ENCODE measurements around the gene P2RX5. TPM values are rescaled to one million over a fixed set of nuclear protein-coding genes. Genes with fewer than 3 reads are reported as not detected.
A peak's percentile ranks its signal among the peaks of the same experiment; 100 is the strongest.
"Not testable (repeated sequence)": the region's sequence is repeated elsewhere in the genome, so short reads cannot be mapped to it uniquely, and the experiment has no call there.

The P2RX5 gene, protein sequence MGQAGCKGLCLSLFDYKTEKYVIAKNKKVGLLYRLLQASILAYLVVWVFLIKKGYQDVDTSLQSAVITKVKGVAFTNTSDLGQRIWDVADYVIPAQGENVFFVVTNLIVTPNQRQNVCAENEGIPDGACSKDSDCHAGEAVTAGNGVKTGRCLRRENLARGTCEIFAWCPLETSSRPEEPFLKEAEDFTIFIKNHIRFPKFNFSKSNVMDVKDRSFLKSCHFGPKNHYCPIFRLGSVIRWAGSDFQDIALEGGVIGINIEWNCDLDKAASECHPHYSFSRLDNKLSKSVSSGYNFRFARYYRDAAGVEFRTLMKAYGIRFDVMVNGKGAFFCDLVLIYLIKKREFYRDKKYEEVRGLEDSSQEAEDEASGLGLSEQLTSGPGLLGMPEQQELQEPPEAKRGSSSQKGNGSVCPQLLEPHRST
- total RNA-seq: not detected

GRCh38 chr17:3695723-3696411, at the start of gene P2RX5:
Gene P2RX5 (minus strand): TSS chr17:3696155. CDS start chr17:3696005, 150 bp downstream.
- ATAC-seq (peak; percentile 63), DNase-seq (ENCODE audit: low spot score) (no peak)

DNA sequence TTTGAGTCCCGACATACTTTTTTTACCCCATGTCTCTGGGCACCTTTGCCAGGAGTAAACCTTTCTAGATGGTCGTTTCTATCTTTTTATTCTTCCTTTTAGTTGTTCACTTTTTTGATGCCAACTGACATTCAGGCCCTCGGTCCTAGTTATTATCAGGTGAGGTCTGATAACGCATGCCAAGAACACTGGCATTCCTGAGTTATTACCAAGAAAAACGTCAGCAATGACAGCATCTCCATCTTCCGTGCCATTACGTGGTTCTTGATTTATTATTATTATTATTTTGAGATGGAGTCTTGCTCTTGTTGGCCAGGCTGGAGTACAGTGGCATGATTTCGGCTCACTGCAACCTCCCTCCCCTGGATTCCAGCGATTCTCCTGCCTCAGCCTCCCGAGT, 49.1 kb upstream of the P2RX5 start:
- DNase-seq (ENCODE audit: low spot score) (no peak), ATAC-seq (no peak)

DNA sequence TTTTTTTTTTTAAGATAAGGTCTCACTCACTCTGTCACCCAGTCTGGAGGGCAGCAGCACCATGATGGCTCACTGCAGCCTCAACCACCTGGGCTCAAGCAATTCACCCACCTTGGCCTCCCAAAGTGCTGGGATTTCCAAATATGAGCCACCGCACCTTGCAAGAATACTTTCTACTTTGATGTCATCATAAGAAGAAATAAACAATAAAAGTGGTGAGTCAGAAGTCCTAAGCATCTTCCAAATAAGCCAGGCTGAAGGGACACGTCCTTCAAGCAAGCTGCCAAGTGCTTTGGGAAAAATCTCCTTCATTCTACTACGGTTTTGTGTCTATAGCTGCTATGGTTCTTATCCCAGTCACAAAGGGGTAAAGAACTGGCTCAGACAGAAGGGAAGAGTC, 48.1 kb upstream of the P2RX5 start:
- no peak for ATAC-seq
- no peak for DNase-seq (ENCODE audit: low spot score)

GRCh38 chr17:3740611-3741073, 44.7 kb upstream of the P2RX5 start:
- DNase-seq (ENCODE audit: low spot score) (no peak), ATAC-seq (no peak)

GRCh38 chr17:3739422-3740124, 43.6 kb upstream of the P2RX5 start:
- ATAC-seq (no peak), DNase-seq (ENCODE audit: low spot score) (no peak)

GRCh38 chr17:3738562-3739295, 42.8 kb upstream of the P2RX5 start:
- DNase-seq (ENCODE audit: low spot score): peak; percentile 58
- peak; percentile 65 for ATAC-seq

- no peak for ATAC-seq
- no peak for DNase-seq (ENCODE audit: low spot score)
Measured at GRCh38 chr17:3735515-3735914, 39.6 kb upstream of the P2RX5 start.

GRCh38 chr17:3734911-3735276, 38.9 kb upstream of the P2RX5 start:
- not testable (repeated sequence) for ATAC-seq; DNase-seq (ENCODE audit: low spot score)

DNA sequence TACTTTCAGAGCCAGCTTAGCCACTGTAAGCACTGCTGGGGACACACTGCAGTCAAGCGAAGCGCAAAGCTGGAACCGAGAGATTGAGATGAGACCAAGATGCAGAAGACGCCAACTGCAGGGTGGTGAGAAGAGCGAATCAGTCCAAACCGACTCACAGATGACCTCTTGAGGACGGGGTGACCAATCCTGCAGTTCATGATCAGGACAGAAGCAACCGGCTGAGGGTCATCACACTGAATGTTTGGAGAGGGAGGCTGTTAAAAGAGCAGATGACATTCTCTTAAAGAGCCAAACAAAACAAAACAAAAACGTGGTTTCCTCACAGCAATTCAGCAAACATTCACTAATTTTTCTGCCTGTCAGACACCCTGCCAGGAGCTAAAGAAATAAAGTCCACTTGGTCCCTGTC, 36.3 kb upstream of the P2RX5 start:
- DNase-seq (ENCODE audit: low spot score): no peak

GRCh38 chr17:3730881-3731429, 35.0 kb upstream of the P2RX5 start:
- DNase-seq (ENCODE audit: low spot score) (no peak), ATAC-seq (no peak)

More for the DNA sequence above, 36.3 kb upstream of the P2RX5 start:
- peak; percentile 83 for ATAC-seq

GRCh38 chr17:3729881-3730280, 33.9 kb upstream of the P2RX5 start:
- DNase-seq (ENCODE audit: low spot score) (no peak), ATAC-seq (no peak)

- not testable (repeated sequence) for ATAC-seq; DNase-seq (ENCODE audit: low spot score)
Measured at GRCh38 chr17:3728099-3728498, 32.1 kb upstream of the P2RX5 start.

GRCh38 chr17:3727041-3727440, 31.1 kb upstream of the P2RX5 start:
- no peak for DNase-seq (ENCODE audit: low spot score)
- ATAC-seq: no peak

- ATAC-seq: no peak
- no peak for DNase-seq (ENCODE audit: low spot score)
Measured at GRCh38 chr17:3724378-3725077, 28.6 kb upstream of the P2RX5 start.

DNA sequence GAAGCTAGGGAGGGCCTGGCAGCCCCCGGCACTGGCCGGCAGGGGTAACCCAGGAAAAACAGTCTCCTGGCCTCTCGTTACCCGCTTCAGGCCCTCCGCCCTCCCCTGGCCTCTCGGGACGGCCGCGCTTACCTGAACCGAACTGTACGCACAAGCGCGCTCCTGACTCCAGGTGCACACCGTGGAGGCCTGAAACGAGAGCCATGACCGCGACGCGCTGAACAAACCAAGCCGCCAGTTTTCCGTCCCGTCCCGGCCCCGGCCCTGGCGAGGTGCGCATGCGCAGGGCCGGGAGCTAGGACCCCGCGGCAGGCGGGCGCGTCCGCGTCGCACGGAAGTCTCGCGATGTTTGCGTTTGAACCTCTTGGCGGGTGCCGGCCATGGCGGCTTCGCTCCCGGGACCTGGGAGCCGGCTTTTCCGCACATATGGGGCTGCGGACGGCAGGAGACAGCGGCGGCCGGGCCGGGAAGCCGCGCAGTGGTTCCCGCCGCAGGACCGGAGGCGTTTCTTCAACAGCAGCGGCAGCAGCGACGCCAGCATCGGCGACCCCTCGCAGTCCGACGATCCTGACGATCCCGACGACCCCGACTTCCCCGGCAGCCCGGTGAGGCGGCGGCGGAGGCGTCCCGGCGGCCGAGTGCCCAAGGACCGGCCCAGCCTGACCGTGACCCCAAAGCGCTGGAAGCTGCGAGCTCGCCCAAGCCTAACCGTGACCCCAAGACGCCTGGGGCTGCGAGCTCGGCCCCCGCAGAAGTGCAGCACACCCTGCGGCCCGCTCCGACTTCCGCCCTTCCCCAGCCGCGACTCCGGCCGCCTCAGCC, 27.8 kb upstream of the P2RX5 start, which contains the start of gene HASPIN:
HASPIN (plus strand) TSS at position 348 of the 822 bp plus-strand sequence; CDS start at position 381, 33 bp downstream.
- peak; percentile 92 for DNase-seq (ENCODE audit: low spot score)
- peak; percentile 94 for ATAC-seq

DNA sequence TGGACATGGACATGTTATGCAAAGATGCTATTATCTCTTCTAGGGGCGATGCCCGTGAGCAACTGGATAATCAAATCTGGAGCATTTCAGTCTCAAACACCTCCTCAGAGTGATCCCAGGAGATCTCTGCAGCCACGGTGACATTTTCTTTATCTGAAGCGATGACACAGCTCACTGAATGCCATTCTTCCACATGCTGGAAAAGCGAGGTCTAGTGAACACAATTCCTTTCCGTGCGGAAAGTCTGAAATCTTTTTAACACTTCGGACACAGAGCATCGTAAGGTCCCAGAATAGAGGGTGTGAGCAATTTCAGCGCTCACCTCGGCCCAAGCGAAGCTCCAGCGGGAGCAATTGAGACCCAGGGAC, 27.2 kb upstream of the P2RX5 start:
- DNase-seq (ENCODE audit: low spot score) (no peak), ATAC-seq (no peak)

DNA sequence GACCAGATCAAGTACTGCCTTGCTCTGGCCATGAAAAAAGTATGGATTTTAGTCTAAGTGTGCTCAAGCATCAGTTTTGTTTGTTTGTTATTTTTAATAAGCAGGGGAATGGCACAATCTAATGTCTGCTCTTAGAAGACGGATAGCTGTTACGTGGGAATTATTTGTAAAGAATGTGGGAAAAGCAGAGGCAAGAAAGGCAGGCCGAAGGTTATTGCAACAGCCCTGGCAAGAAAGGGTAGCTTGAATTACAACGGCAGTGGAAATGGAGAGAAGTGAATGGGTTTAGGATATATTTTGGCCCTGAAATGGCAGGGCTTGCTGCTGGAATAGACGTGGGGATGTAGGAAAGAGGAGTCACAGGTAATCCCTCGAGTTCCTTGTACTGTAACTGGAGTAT, 26.8 kb upstream of the P2RX5 start:
- ATAC-seq (no peak), DNase-seq (ENCODE audit: low spot score) (no peak)

DNA sequence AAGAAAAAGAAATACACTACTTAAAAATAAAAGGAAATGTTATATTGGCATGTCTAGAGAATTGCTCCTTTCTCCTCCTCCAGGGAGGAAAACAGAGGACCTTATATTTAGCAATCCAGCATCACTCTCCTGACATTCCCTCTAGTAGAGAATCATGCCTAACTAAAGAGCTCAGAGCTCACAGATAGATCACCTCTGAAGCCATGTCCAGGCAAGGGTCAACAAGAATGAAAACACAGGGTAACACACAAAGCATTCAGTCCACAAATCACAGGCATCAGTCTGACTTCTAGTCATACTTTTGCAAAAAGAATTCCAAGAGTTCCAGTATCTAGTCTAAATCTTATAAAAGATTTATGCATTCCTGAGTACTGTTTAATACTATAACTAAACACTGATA, 23.3 kb upstream of the P2RX5 start:
- DNase-seq (ENCODE audit: low spot score) (no peak), ATAC-seq (no peak)

- DNase-seq (ENCODE audit: low spot score) (no peak), ATAC-seq (no peak)
Measured at GRCh38 chr17:3718201-3718600, 22.2 kb upstream of the P2RX5 start.
